ELR (cell line): ENCODE results near the gene RFT1.

ENCODE experiments used
- DNase-seq: peaks from one replicate; pipeline ENCODE4 v3.0.0-alpha.2; 2015; ENCODE audit warnings: low read depth

The RFT1 gene

GRCh38 chr3:53126601-53127000, 3.6 kb downstream of the RFT1 start:
- no peak for DNase-seq

- no peak for DNase-seq
Measured at GRCh38 chr3:53123953-53124352, 6.3 kb downstream of the RFT1 start.

- DNase-seq, result no peak
Measured at GRCh38 chr3:53123510-53123909, 6.7 kb downstream of the RFT1 start.

GRCh38 chr3:53122933-53123305, 7.3 kb downstream of the RFT1 start:
- DNase-seq, result no peak

GRCh38 chr3:53122255-53122932, 7.8 kb downstream of the RFT1 start:
- DNase-seq, result no peak

- DNase-seq, result no peak
Measured at GRCh38 chr3:53120336-53120735, 9.9 kb downstream of the RFT1 start.

GRCh38 chr3:53116956-53117355, 13.3 kb downstream of the RFT1 start:
- DNase-seq, result no peak

GRCh38 chr3:53114412-53115074, 15.7 kb downstream of the RFT1 start:
- peak; percentile 91 for DNase-seq

GRCh38 chr3:53114011-53114400, 16.2 kb downstream of the RFT1 start:
- peak; percentile 88 for DNase-seq

GRCh38 chr3:53113293-53114010, 16.8 kb downstream of the RFT1 start:
- DNase-seq, result peak; percentile 7

GRCh38 chr3:53111822-53112221, 18.4 kb downstream of the RFT1 start:
- DNase-seq, result no peak

GRCh38 chr3:53109891-53110771, 20.1 kb downstream of the RFT1 start:
- peak; percentile 69 for DNase-seq

- DNase-seq, result peak; percentile 93
Measured at GRCh38 chr3:53109190-53109589, 21.0 kb downstream of the RFT1 start.

- no peak for DNase-seq
Measured at GRCh38 chr3:53104762-53105161, 25.5 kb downstream of the RFT1 start.

GRCh38 chr3:53103397-53104296, 26.6 kb downstream of the RFT1 start:
- DNase-seq, result peak; percentile 47

GRCh38 chr3:53102601-53103147, 27.6 kb downstream of the RFT1 start:
- peak; percentile 10 for DNase-seq

GRCh38 chr3:53101956-53102355, 28.3 kb downstream of the RFT1 start:
- no peak for DNase-seq

- no peak for DNase-seq
Measured at GRCh38 chr3:53100818-53101466, 29.3 kb downstream of the RFT1 start.

GRCh38 chr3:53097887-53098286, 32.3 kb downstream of the RFT1 start:
- DNase-seq, result no peak

- DNase-seq, result no peak
Measured at GRCh38 chr3:53092942-53093341, 37.3 kb downstream of the RFT1 start.
